Measurements from ENCODE around the gene CSTPP1. TPM values are rescaled to one million over a fixed set of nuclear protein-coding genes. Genes with fewer than 3 reads are reported as not detected.

The CSTPP1 gene
- total and polyA plus RNA-seq, 2 of the 8 experiments (the other 6 are each of a cell fraction or from before 2014, with no cell fraction given), result 24.2 to 28.7 TPM

GRCh38 chr11:47163193-47163592 lies 226.6 kb downstream of the CSTPP1 start:
- Histone ChIP-seq H3K4me1 (replicated peaks in 1 of 4; ENCODE audit: control insufficient read depth in 3 of 4, insufficient read depth in 4 of 4, low read length in 3 of 4) (no peaks in the 10 kb centered on the region), H2BK12ac (ENCODE audit: low read depth, low read length) (no peak overlapping the region), H3K56ac (replicated peaks; ENCODE audit: insufficient read length, low read depth, low read length) (no peak overlapping the region), H3K4me3 (ENCODE audit: extremely low read depth in 1 of 4, insufficient read depth in 2 of 4, low read depth in 3 of 4, low read length in 4 of 4) (no peak overlapping the region), H2BK20ac (ENCODE audit: low read length) (no peak overlapping the region), H3K14ac (ENCODE audit: insufficient read length) (no peak overlapping the region), H4K91ac (replicated peaks; ENCODE audit: insufficient read length, low read length) (no peak overlapping the region), H3K9me3 (ENCODE audit: insufficient read depth in 2 of 2, low read depth in 1 of 2, low read length in 1 of 2) (no peaks in the 10 kb centered on the region), H4K20me1 (replicated peaks in 1 of 2; ENCODE audit: control insufficient read depth in 1 of 2, insufficient read depth in 2 of 2, low read length in 2 of 2) (peaks cover 2 to 9% of the 10 kb centered on the region in 2 experiments), H2BK120ac (replicated peaks; ENCODE audit: low read depth, low read length) (no peak overlapping the region), H3K4me2 (ENCODE audit: insufficient read depth in 1 of 2, low read depth in 2 of 2, low read length in 2 of 2) (no peak overlapping the region), H3K36me3 (ENCODE audit: control insufficient read depth in 2 of 4, insufficient read depth in 4 of 4, low read length in 3 of 4) (peaks cover 21 to 37% (median 33%) of the 10 kb centered on the region in 4 experiments; a peak in 7 of 8 replicates), H4K5ac (ENCODE audit: insufficient read length, low read depth, low read length) (no peak overlapping the region), H3K79me2 (ENCODE audit: control insufficient read depth in 1 of 2, insufficient read depth in 2 of 2, low read length in 2 of 2) (no peaks in the 10 kb centered on the region), H2BK5ac (ENCODE audit: low read depth, low read length) (no peak overlapping the region), H2BK15ac (ENCODE audit: low read length) (no peak overlapping the region), H3K79me1 (ENCODE audit: low read depth, low read length) (no peaks in the 10 kb centered on the region), H3K23ac (ENCODE audit: insufficient read length) (no peak overlapping the region), H2AK5ac (ENCODE audit: low read depth, low read length) (no peak overlapping the region), H3K27me3 (replicated peaks in 1 of 4; ENCODE audit: control insufficient read depth in 3 of 4, extremely low read depth in 1 of 4, insufficient read depth in 3 of 4, low read length in 3 of 4) (no peaks in the 10 kb centered on the region), H3K27ac (ENCODE audit: low read depth, low read length) (no peak overlapping the region), H4K8ac (ENCODE audit: extremely low read depth, insufficient read depth, low read length) (no peak overlapping the region), H3K9ac (replicated peaks in 1 of 4; ENCODE audit: extremely low read depth in 1 of 4, low read depth in 3 of 4, low read length in 3 of 4) (no peak overlapping the region), H3K18ac (ENCODE audit: extremely low read depth, low read length) (no peak overlapping the region), H3K4ac (replicated peaks; ENCODE audit: insufficient read length, low read depth, low read length) (no peak overlapping the region), H3K23me2 (ENCODE audit: low read depth, low read length) (no peaks in the 10 kb centered on the region), H2AFZ (ENCODE audit: low read length) (no peak overlapping the region)
- TF ChIP-seq CEBPB (IDR thresholded peaks at IDR 0.05; ENCODE audit: low read depth, low read length), result no peak
- 78% methylated on average over 3 of the region's 3 CpGs; no CpG with 5 or more reads in 1 of the 2 experiments for WGBS, 2 experiments (ENCODE audit: extremely low coverage in 1 of 2, insufficient coverage in 1 of 2, insufficient read length in 1 of 2, insufficient replicate concordance in 2 of 2, low coverage in 1 of 2, low lambda C conversion rate in 2 of 2, missing lambda C conversion rate in 1 of 2)
- FAIRE-seq (no peak), DNase-seq (ENCODE audit: low read depth in 1 of 2, low spot score in 2 of 2) (no peak)
- CTCF ChIA-PET (ENCODE audit: partially characterized antibody), result interaction anchor here (0.6 to 4.2 kb wide), 18 partner anchors 9 to 283 kb away, joined by 3 to 32 read pairs (median 4); partner anchors contain the start of gene ARFGAP2
- POLR2A ChIA-PET (ENCODE audit: partially characterized antibody), result interaction anchor here (1.1 to 3.2 kb wide), 14 partner anchors 9 to 262 kb away, joined by 3 to 17 read pairs (median 6); partner anchors contain the start of genes ARFGAP2 and DDB2
